HG03460 (cell line): ENCODE results near the gene PROB1.
"Not testable (repeated sequence)": the region's sequence is repeated elsewhere in the genome, so short reads cannot be mapped to it uniquely, and the experiment has no call there.

Experiments used
- ATAC-seq: cut with Tn5 transposase; IDR thresholded peaks from one replicate; pipeline ENCODE4 v1.9.1; 2021; ENCODE audit not compliant: unreplicated experiment

The PROB1 gene

DNA sequence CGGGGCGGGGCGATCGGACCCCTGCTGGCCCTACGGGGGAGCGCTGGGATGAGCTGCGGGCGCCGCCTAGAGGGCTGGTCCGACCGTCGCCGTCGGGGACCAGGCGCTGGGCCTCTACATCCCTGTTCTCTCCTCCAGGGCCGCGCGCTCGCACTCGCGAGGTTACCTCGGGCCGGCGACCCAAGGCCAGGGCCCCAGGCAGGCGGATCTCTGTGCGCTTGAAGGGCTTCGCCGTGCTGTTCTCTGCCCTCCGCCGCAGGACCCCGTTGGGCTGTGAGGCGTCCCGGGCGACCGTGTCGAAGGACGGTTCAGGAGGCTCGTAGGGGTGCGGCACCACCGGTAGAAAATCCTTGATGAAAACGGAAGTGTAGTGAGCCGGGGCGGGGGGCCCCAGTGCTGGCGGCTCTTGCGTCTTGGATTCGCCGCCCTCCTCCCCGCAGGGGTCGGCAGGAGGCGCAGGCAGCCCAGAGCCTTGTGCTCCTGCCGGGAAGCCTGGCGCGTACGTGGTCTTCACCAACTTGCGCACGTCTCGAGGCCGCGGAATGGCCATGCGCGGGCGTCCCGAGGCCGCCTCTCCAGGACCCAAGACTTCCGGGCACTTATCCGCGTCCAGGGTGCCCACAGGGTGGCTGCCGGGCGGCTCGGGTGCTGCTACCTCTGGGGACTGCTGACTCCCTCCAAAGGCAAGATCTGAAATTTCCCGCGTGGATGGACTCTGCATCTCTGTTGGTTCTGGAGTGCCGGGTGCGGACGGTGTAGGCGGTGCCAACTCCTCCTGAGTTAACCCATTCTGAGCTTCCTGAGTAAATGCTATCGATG is 2.0 kb downstream of the PROB1 start:
- ATAC-seq: peak; percentile 39

DNA sequence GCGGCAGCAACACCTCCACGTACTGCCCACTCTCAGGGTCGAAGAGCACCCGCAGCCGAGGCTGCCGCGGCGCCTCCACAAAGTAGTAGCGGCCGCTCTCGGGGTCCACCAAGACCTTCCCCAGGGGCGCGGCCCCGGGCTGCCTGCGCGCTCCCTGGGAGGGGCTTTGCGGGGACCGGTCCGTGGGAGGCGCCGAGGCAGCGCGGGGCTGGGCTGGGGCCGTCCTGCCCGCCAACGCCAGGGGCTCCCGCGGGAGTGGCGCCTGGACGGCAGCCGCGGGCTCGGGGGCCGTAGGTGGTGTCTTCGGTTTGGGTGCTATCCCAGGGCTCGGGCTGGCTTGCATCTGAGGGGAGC is 2.6 kb downstream of the PROB1 start:
- ATAC-seq: peak; percentile 3

DNA sequence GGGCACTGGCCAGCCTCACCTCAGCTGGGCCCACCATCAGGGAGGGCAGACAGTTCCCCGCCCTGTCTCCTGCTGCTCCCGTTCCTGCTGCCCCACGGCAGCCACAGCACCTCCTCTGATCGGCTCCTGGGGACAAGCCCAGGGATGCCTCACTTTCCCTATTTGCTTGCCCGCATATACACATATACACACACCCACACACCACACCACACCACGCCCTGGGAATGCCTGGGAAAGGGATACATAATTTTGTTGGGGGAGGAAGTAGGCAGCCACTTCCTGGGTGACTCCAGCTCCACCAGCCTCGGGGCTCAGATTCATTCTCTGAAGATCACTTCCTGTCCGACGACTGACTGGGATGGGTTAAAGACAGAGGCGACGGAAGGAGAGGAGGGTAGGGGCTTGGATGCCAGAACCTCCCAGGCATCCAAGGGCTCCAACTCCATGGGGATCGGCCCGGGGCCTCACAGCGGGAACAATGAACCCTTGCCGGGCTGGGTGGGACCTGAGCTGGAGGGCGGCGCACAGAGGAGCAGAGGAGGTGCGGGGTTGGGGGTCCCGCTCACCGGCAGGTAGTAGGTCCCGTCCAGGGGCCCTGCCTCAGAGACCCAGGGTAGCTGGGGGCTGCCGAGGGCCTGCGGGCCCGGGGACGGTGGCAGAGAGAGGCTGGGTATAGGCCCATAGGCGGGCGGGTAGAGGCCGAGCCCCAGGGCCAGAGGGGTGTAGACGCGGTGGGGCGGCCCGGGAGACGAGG is 3.2 kb downstream of the PROB1 start:
- ATAC-seq: no peak

DNA sequence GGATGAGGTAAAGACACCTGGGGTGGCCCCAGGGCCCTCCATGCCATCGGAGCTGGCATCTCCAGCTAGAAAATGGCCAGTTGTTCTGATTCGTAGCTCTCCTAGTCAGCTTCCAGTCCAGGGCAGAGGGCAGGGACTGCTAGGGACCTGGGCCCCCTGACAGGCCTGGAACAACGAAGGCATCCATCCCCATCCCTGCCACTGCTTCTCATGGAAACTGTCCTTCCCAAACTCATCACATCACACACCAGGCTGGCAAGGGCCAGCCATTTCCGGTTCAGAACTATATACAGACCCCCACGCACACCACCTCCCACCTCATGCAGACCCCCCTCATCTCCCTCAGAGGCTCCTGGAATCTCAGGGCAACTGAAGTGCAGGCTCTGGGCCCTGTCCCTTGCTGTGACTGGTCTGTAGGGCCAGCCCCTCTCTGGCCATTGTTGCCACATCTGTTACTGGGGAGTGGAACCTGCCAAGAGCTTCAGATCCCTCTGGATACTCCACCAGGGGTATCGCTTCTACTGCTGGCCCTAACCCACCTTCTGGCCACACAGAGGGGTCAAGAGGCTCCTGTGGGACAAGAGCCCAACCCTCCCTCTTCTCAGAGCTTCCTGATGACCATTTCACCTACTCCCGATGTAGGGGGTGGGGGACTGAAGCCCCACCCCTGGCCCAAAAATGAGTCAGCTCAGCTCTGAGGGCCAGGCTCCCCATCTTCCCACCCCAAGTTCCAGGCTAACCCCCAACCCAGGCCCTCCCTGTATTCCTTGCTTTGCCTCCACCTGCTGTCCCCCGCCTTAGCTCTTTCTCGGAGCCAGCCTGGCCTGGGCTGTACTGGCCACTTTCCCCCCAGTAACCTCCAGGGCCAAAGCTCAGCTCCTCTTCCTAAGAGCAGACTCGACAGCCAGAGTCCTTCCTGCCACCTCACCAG is 4.0 kb downstream of the PROB1 start:
- no peak for ATAC-seq

DNA sequence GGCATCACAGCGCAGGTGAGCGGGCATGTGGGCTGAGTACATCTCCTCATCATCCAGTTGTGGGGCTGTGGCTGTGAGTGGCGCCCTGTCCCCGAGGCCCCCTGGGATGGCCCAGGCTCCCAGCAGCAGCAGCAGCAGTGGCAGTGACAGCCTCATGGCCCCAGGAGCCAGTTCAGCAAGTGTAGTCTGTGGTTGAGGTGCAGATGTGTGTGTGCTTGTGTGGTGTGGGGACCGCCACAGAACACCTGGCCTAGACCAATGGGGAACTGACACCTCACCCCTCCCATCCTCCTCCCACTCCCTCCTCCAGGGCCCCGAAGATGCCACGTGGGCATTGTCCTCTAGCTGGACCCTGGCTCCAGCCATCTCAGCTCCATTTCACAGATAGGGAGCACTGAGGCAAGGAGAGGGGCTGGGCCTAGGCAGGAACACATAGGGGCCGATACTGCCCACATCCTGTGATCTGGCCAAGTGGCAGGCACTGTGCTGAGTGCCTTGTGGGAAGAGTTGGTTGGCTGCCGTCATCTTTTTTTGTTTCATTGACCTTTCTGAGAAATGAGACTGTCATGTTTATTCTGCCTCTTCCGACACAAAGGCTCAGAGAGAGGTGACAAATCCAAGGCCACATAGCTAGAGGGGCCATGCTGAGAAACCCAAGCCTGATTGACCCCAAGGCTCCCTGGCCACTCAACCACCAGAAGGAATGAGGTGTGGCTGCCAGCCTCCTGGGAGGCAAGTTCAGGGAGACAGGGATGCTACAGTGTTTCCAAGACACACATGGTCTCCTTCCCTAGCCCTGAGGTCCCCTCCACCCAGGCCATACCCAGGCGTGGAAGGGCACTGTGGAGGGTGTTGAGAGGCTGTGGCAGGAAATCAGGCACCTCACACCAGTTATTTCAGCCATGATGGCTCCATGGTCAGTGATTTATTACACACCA is 4.9 kb downstream of the PROB1 start, which contains the start of gene MZB1:
Gene MZB1, minus strand, starts transcription at position 213 of the 938 bp plus-strand sequence. Its CDS starts 57 bp downstream, at position 156.
- peak; percentile 37 for ATAC-seq

DNA sequence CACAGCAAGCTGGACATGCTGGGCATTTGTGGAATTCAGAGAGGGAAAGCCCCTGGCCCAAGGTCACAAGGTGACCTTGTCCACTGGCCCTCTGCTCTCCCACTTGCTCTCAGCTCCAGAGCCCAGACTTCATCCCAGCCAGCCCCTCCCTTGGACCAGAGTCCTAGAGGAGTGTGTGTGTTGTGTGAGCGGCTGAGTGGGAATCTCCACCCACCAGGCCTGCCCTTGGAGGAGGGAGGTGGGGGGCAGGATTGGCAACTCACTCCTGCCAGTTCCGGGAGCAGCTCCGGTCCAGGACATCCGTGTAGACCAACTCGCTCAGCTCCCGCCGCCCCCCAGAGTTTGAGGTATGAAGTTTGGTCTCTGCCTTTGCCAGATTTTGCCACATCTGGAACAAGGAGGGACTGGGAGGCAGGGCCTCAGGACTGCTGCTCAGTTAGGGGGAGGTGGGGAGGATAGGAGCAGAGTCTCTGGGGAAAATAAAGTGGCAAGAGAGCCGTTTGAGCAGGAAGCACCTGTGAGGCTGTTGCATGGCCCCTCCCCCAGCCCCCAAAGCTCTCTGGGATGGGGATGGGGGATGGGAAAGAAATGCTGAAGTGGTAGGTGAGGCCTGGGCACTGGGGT is 6.6 kb downstream of the PROB1 start:
- ATAC-seq: no peak

DNA sequence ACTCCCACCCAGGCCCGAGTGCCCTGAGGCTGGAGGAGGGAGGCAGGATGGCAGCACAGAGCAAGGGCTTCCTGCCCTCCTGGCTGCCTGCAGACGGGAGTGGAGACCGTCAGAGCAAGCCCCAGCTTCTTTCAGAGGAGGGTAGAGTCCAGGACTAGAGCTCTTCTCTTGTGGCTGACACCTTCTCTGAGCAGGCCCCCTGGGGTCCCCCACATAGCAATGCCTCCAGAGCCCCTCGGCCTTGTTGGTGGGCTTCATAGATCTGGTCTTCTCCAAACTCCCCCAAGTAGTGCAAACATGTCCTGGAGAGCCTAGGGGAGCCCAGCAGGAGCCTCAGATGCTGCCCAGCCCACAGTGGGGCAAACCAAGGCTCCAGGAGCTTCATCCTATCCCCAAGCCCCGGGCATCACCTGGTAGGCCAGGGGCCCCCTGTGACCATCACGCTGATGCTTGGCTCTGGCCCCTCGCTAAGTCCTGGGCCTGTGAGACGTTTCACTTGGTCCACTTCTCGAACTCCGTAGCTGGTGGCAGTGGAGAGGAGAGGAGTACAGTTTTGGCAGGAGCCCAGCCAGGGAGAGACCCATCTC is 7.2 kb downstream of the PROB1 start:
- no peak for ATAC-seq

DNA sequence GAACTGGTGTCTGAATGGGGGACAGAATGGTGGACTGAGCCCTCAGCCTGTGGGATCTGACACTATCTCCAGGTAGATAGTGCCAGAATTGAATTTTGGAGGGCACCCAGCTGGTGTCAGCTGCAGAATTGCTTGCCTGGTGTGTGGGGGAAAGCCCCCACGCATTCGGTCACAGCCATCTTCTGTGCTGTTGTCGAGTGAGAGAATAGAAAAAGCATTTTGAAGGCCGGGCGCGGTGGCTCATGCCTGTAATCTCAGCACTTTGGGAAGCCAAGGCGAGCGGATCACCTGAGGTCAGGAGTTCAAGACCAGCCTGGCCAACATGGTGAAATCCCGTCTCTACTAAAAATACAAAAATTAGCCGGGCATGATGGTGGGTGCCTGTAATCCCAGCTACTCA is 7.9 kb downstream of the PROB1 start:
- ATAC-seq: not testable (repeated sequence)

DNA sequence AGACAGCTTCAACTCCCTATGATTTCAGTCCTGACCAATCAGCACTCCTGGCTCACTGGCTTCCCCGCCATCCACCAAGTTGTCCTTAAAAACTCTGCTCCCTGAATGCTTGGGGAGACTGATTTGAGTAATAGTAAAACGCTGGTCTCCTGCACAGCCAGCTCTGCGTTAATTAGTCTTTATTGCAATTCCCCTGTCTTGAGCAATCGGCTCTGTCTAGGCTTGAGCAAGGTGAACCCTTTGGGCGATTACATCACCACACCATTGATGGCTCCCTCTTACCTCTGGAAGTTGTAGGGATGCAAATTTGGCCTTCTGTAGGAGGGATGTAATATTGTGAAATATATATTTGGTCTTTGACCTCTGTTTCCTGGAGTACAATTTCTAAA is 8.9 kb downstream of the PROB1 start:
- no peak for ATAC-seq

DNA sequence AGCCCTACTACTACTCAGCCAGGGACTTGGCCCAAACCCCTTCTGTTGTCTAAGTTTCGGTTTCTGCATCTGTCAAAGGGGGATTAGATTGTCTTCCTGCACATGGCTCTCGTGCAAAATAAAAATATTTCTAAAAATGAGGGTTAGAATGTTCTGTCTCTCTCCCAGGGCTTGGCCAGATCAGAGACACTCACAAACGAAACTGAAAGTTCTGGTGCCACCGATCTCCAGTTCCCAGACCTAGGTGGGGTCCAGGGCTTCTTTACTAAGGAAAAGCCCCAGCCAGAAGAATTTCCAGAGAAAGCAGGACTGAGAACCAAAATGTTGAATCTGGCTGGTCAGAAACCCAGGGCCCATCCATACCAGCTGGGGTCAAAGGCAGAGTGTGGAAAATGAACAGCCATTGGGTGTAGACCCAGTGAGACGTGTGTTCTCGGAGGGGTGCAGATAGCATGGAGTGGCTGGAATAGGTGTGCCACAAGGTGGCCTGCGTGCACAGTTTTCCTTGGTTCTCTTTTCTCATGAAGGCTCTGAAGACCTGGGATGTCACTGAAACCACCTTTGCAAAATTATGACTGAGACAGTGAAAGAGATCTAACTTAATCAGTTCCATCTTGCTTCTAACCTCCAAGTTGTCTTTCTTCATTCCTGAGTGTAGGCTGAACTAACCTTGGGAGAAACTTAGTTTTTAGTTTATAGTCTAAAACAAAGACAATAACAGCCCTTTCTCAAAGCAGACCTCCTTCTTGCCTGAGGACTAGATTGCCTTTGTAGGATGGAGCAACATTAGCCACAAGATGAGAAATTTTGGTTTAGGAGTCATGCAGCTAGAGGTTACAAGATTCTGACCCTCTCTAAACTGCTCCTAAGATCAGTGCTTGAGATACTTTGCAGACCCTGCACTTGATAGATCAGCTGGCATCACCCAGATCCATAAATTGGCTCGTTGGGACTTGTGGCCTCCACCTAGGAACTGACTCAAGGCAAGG is 9.5 kb downstream of the PROB1 start:
- ATAC-seq: no peak

DNA sequence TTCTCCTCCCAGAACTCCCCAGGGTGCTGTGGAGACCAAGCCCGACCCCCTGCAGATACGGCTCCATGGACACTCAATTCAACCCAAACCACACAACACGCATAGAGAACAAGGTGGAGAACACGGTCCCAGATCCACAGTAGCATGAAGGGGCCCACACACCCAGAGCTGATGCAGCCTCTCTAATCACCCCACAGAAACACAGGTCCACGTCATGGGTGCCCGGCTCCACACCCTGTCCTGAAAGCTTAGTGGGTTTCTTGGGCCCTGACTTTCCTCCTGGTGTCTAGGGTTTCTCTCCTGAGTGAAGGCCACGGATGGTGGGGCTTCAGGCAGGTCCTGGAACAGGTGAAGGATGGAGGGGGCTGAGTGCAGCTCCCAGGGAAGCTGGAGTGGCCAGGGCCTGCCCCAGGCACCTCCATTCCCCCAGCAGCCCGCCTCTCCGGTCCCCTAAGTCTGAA is 10.3 kb downstream of the PROB1 start:
- no peak for ATAC-seq

DNA sequence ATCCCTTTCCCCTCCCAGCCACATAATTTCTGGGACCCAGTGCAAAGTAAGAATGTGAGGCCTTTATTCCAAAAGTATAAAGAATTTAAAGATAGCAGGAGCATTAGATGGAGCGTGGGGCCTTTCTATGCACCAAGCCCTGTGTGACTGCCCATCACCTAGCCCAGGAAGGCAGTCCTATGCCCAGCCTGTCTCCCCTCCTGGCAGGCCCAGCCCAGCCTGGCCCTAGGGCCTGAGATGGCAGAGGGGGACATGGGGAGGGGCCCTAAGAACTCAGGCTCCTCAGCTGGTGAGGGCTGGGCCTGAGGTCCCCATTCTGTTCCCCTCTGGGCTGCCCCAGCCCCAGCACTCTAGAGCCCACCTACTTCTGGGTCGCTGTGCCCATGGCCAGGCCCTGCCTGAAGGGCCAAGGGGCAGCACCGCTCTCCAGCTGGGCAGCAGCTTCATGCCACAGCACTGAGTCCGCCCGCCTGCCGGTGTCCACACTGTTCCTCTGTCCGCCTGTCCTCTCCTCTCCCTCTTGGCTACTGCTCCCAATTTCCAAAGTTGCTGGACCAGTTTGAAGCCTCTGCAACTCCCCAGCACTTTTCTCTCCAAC is 10.8 kb downstream of the PROB1 start:
- ATAC-seq: no peak

DNA sequence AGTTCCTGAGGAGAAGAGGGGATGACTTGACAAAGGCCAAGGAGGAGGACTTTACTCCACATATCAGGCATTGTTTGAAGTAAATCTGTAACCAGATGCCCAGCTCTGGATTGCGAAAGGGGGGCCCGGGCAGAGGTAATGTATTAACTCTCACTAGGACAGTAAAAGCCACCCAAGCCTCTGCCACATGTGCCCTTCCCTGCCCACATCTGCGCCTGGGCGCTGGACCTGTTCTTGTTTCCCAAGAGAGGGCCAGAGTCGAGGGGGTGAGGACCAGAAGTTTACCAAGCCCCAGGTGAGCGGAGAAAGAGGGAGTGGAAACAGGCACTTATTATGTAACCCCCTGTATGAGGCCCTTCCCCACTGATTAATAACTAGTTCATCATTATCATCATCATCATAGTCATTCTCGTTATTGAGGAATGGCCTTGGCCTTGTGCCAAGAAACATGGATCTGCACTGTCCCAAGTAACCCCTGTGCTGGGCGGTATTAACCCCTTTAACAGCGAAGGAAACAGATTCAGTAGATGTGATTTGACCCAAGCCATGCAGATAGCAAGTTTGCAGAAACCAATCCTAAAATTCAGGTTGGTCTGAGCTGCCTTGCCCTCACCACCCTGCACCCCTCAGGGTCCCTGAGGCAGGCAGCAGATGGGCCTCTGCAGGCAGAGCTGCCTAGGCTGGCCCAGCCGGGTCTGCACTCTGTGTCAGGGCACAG is 11.5 kb downstream of the PROB1 start, which contains the start of gene SLC23A1:
Gene SLC23A1, minus strand, starts transcription at position 23 of the 718 bp plus-strand sequence. CDS start 44 bp downstream, outside the sequence.
- ATAC-seq: no peak

DNA sequence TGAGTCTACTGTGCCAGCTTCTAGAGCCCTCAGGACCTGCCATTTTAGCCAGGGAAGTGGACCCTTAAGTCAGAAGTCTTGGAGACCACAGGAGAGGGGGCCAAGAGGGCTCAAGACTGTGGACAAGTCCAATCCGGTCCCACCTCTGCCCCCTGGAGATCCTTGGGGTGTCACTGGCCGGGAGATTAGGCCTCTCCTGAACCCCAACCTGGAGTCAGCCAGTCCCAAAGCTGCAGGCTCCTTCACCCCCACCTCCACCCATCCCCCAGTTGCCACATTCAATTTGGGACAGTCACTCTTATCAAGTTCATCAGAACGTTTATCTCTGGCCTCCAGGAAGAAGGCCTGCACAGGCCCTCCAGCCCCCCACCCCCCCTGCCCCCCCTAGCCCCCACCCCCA is 12.1 kb downstream of the PROB1 start:
- no peak for ATAC-seq

DNA sequence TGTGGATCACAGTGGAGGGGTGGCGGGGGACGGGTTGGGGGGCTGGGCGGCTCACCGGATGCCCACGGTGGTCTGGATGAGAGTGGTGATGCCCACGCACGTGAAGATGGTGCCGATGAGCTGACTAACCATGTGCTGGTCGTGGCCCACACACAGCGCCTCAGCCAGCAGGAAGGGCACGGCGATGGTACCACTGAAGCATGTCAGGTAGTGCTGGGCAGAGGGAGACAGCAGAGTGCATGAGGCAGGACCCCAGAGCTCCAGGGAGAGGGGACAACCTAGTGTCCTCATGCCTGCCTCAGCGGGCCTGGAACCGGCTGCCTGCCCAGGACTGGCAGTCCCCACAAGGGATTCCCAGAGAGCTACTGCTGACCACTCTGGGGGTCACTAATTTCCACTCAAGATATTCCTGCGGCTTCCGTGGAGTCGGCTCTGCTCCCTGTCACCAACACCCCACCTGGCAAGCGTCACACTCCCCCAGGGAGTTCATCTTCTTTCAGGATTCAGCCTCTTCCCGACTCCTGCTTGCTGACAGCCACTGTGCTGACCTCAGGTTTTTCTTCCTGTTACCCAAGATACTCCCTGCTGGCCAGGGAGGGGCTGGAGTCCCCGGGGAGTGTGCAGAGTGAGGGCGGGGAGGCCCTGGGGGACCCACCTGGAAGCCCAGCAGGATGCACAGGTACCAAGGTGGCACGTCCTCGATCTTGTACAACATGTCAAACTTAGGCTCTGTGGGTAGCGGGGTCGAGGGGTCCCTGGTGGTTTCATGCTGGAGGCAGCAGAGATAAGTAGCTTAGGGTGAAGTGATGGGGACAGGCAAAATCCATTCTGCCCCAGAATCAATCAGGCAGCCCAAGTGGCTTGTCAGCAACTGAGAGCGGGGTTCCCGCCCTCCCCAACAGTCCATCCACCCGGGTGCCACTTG is 12.8 kb downstream of the PROB1 start:
- no peak for ATAC-seq
